DMS53 (cell line): ENCODE data around the gene PMS2.
"Not testable (repeated sequence)": the region's sequence is repeated elsewhere in the genome, so short reads cannot be mapped to it uniquely, and the experiment has no call there.

Source experiments
- DNase-seq: peaks from one replicate; lab custom pipeline; 2025; lab: John Stamatoyannopoulos, UW

Gene PMS2

GRCh38 chr7:6008668-6009611, at the start of gene PMS2, which contains the start of gene AIMP2:
Gene PMS2, minus strand, starts transcription at chr7:6009049. Its CDS starts 30 bp downstream, at chr7:6009019.
Gene AIMP2, plus strand, starts transcription at chr7:6009272. Its CDS starts 92 bp downstream, at chr7:6009364.
- DNase-seq: peak; percentile 100

- no peak for DNase-seq
Measured at GRCh38 chr7:6057316-6058129, 48.7 kb upstream of the PMS2 start.

- no peak for DNase-seq
Measured at GRCh38 chr7:6056616-6057015, 47.8 kb upstream of the PMS2 start.

GRCh38 chr7:6051185-6051584, 42.3 kb upstream of the PMS2 start:
- not testable (repeated sequence) for DNase-seq

GRCh38 chr7:6049780-6050179, 40.9 kb upstream of the PMS2 start:
- no peak for DNase-seq

GRCh38 chr7:6035686-6036085, 26.8 kb upstream of the PMS2 start:
- DNase-seq: no peak

GRCh38 chr7:6035165-6035564, 26.3 kb upstream of the PMS2 start:
- DNase-seq: no peak

GRCh38 chr7:6032641-6033040, 23.8 kb upstream of the PMS2 start:
- DNase-seq: no peak

- no peak for DNase-seq
Measured at GRCh38 chr7:6032167-6032566, 23.3 kb upstream of the PMS2 start.

- no peak for DNase-seq
Measured at GRCh38 chr7:6031567-6031966, 22.7 kb upstream of the PMS2 start.

GRCh38 chr7:6030988-6031387, 22.1 kb upstream of the PMS2 start, which contains the start of gene ANKRD61:
Gene ANKRD61, plus strand, starts transcription at chr7:6031376. Its CDS starts 0 bp downstream, at chr7:6031376.
- no peak for DNase-seq

- no peak for DNase-seq
Measured at GRCh38 chr7:6028563-6028962, 19.7 kb upstream of the PMS2 start.

- DNase-seq: no peak
Measured at GRCh38 chr7:6027806-6028365, 19.0 kb upstream of the PMS2 start.

- DNase-seq: no peak
Measured at GRCh38 chr7:6026820-6027311, 18.0 kb upstream of the PMS2 start.

- peak; percentile 92 for DNase-seq
Measured at GRCh38 chr7:6026011-6026819, 17.4 kb upstream of the PMS2 start.

GRCh38 chr7:6023974-6024435, 15.2 kb upstream of the PMS2 start:
- no peak for DNase-seq

- DNase-seq: no peak
Measured at GRCh38 chr7:6022707-6023106, 13.9 kb upstream of the PMS2 start.

GRCh38 chr7:6020371-6021286, 11.8 kb upstream of the PMS2 start:
- DNase-seq: peak; percentile 95

- no peak for DNase-seq
Measured at GRCh38 chr7:6016653-6016966, 7.8 kb upstream of the PMS2 start.
